HEK293 (cell line): ENCODE measurements around the gene OR10P1.

Source experiments
- CTCF ChIA-PET: fragments of 350-600 bp; formaldehyde crosslinking; extraction: SDS; loops from one replicate; lab custom pipeline; 2021; ENCODE audit warnings: antibody characterized with exemption; lab: Yijun Ruan, JAX
- POLR2A ChIA-PET: fragments of 300-600 bp; formaldehyde crosslinking; extraction: SDS; loops from one replicate; lab custom pipeline; 2020; ENCODE audit warnings: antibody characterized with exemption, inconsistent platforms; lab: Yijun Ruan, JAX
- H3K27ac ChIP-seq: fragments of 200-500 bp; sonication (Bioruptor generic); 2 replicates; pipeline ENCODE4 v1.5.1; 2014; ENCODE audit warnings: low read depth, low read length, control low read depth, inconsistent platforms; ENCODE audit errors: extremely low read depth
- H3K36me3 ChIP-seq, 2 experiments: fragments of 200-500 bp in 1 of 2; sonication (Bioruptor generic) in 1 of 2; 1 replicate in 1 of 2; 2 replicates in 1 of 2; pipeline ENCODE4 v1.5.1; 2014 to 2017; ENCODE audit warnings: inconsistent platforms in 2 of 2, low read length in 2 of 2; ENCODE audit not compliant: control insufficient read depth in 2 of 2, insufficient read depth in 1 of 2
- H3K4me1 ChIP-seq: fragments of 200-500 bp; sonication (Bioruptor generic); 2 replicates; pipeline ENCODE4 v1.5.1; 2014; ENCODE audit warnings: mild to moderate bottlenecking, low read length, inconsistent platforms; ENCODE audit not compliant: control insufficient read depth, insufficient read depth
- H3K4me3 ChIP-seq: 2 replicates; pipeline ENCODE4 v1.5.1; 2011; ENCODE audit warnings: low read depth, mild to moderate bottlenecking, control low read depth, low read length, moderate library complexity
- H3K9me3 ChIP-seq: fragments of 200-500 bp; sonication (Bioruptor generic); 2 replicates; pipeline ENCODE4 v1.5.1; 2014; ENCODE audit warnings: low read depth, low read length, inconsistent platforms; ENCODE audit not compliant: control insufficient read depth, insufficient read depth
- BCL11A ChIP-seq: fragments of 450-650 bp; formaldehyde crosslinking; IDR thresholded peaks from 2 replicates; pipeline ENCODE4 v1.5.1; 2016; ENCODE audit warnings: low read depth, missing biosample characterization, missing genetic modification characterization
- EGR2 ChIP-seq: fragments of 450-650 bp; formaldehyde crosslinking; IDR thresholded peaks from 2 replicates; pipeline ENCODE4 v1.5.1; 2016; ENCODE audit warnings: low read depth, missing biosample characterization, missing genetic modification characterization
- REST ChIP-seq: fragments of 450-650 bp; formaldehyde crosslinking; IDR thresholded peaks from 2 replicates; pipeline ENCODE4 v1.5.1; 2016; ENCODE audit warnings: missing biosample characterization, missing genetic modification characterization
- SCRT2 ChIP-seq: fragments of 450-650 bp; formaldehyde crosslinking; IDR thresholded peaks from 2 replicates; pipeline ENCODE4 v1.5.1; 2016; ENCODE audit warnings: missing biosample characterization, missing genetic modification characterization
- ZBTB48 ChIP-seq: fragments of 450-650 bp; formaldehyde crosslinking; IDR thresholded peaks from 2 replicates; pipeline ENCODE4 v1.5.1; 2016; ENCODE audit warnings: missing biosample characterization, missing genetic modification characterization
- ZFHX2 ChIP-seq: fragments of 450-650 bp; formaldehyde crosslinking; conservative IDR thresholded peaks from 2 replicates; pipeline ENCODE4 v1.5.1; 2016; ENCODE audit warnings: missing biosample characterization, missing genetic modification characterization
- ZNF121 ChIP-seq: fragments of 450-650 bp; formaldehyde crosslinking; IDR thresholded peaks from 2 replicates; pipeline ENCODE4 v1.5.1; 2016; ENCODE audit warnings: missing biosample characterization, missing genetic modification characterization
- ZNF140 ChIP-seq: fragments of 450-650 bp; formaldehyde crosslinking; IDR thresholded peaks from 2 replicates; pipeline ENCODE4 v1.5.1; 2016; ENCODE audit warnings: missing biosample characterization, missing genetic modification characterization
- ZNF221 ChIP-seq: fragments of 450-650 bp; formaldehyde crosslinking; IDR thresholded peaks from 2 replicates; pipeline ENCODE4 v1.5.1; 2017; ENCODE audit warnings: missing biosample characterization, missing genetic modification characterization, borderline replicate concordance
- ZNF274 ChIP-seq, 2 experiments: fragments of 200-500 bp in 1 of 2; fragments of 450-650 bp in 1 of 2; sonication (Bioruptor generic) in 1 of 2; formaldehyde crosslinking in 1 of 2; IDR thresholded peaks; 2 replicates each; pipeline versions ENCODE4 v1.5.1 to v1.6.1; 2014 to 2016; ENCODE audit warnings: borderline replicate concordance in 1 of 2, inconsistent platforms in 1 of 2, low read length in 1 of 2, missing biosample characterization in 1 of 2, missing genetic modification characterization in 1 of 2
- ZNF362 ChIP-seq: fragments of 450-650 bp; formaldehyde crosslinking; IDR thresholded peaks from 2 replicates; pipeline ENCODE4 v1.5.1; 2016; ENCODE audit warnings: missing biosample characterization, missing genetic modification characterization
- ZNF473 ChIP-seq: fragments of 450-650 bp; formaldehyde crosslinking; IDR thresholded peaks from 2 replicates; pipeline ENCODE4 v1.5.1; 2017; ENCODE audit warnings: missing biosample characterization, missing genetic modification characterization
- ZNF529 ChIP-seq: fragments of 450-650 bp; formaldehyde crosslinking; IDR thresholded peaks from 2 replicates; pipeline ENCODE4 v1.5.1; 2017; ENCODE audit warnings: missing genetic modification characterization, missing biosample characterization; ENCODE audit not compliant: insufficient replicate concordance
- ZNF561 ChIP-seq: fragments of 450-650 bp; IDR thresholded peaks from 2 replicates; pipeline ENCODE4 v1.5.1; 2018; ENCODE audit warnings: missing biosample characterization, missing genetic modification characterization, borderline replicate concordance
- ZNF610 ChIP-seq: fragments of 450-650 bp; formaldehyde crosslinking; IDR thresholded peaks from 2 replicates; pipeline ENCODE4 v1.5.1; 2016; ENCODE audit warnings: missing biosample characterization, missing genetic modification characterization, borderline replicate concordance
- TF ChIP-seq, protein P1 (sequence below): fragments of 450-650 bp; formaldehyde crosslinking; IDR thresholded peaks from 2 replicates; pipeline ENCODE4 v1.5.1; 2016; ENCODE audit warnings: missing biosample characterization, missing genetic modification characterization

Gene OR10P1

GRCh38 chr12:55681142-55682077 lies 44.7 kb downstream of the OR10P1 start (continued):
- TF ChIP-seq ZNF274 (IDR thresholded peaks at IDR 0.05; ENCODE audit: low read length) (no peak), ZNF274 (tag by site-specific recombination; IDR thresholded peaks at IDR 0.05; ENCODE audit: borderline replicate concordance) (no peak), ZNF561 (tag by site-specific recombination) (no peak), REST (no peak)

DNA sequence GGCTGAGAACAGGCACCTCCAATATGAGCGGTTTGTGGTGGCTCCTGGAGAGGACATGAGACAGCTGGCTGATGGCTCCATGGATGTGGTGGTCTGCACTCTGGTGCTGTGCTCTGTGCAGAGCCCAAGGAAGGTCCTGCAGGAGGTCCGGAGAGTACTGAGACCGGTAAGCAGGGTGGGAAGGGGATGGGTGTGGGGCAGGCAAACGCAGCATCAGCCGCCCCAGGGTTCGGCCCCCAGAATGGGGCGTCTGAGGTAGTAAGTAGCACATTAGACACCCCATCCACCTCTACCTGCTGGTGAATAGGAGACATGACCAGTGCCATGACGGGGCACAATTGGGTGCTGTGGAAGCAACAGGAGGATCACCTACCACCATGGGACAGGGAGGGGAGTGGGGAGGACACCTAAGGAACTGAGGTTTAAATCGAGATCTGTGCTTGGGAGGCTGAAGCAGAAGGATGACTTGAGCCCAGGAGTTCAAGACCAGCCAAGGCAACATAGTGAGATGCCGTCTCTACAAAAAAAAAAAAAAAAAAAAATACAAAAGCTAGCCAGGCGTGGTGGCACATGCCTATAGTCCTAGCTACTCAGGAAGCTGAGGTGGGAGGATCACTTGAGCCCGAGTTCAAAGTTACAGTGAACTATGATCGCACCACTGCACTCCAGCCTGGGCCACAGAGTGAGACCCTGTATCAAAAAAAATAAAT lies 45.5 kb downstream of the OR10P1 start:
- CTCF ChIA-PET: interaction anchor here (0.6 to 1.7 kb wide), 21 partner anchors 8 to 501 kb away, joined by 3 to 17 read pairs (median 4); partner anchors contain the start of genes BLOC1S1 and RDH5
- Histone ChIP-seq H3K36me3 (peaks cover 0 to 3% of the 10 kb centered on the region in 2 experiments; a peak in 1 of 3 replicates), H3K4me3 (peak overlapping the region; percentile 25), H3K27ac (no peak overlapping the region), H3K9me3 (no peaks in the 10 kb centered on the region), H3K4me1 (no peaks in the 10 kb centered on the region)
- TF ChIP-seq ZNF221: no peak
- no peak for TF ChIP-seq BCL11A (tag by site-specific recombination)
- 0 out of 2 replicates have a peak, but pooled peaks have one; percentile 27 for TF ChIP-seq ZNF121 (tag by site-specific recombination)
- TF ChIP-seq SCRT2: peak; percentile 61
- TF ChIP-seq ZNF362: peak; percentile 52; the same call in 1 of the 2 replicates
- POLR2A ChIA-PET: interaction anchor here (0.7 to 2.1 kb wide), 6 partner anchors 19 to 147 kb away, joined by 3 to 12 read pairs (median 3); partner anchors contain the start of genes BLOC1S1, DNAJC14 and ITGA7

DNA sequence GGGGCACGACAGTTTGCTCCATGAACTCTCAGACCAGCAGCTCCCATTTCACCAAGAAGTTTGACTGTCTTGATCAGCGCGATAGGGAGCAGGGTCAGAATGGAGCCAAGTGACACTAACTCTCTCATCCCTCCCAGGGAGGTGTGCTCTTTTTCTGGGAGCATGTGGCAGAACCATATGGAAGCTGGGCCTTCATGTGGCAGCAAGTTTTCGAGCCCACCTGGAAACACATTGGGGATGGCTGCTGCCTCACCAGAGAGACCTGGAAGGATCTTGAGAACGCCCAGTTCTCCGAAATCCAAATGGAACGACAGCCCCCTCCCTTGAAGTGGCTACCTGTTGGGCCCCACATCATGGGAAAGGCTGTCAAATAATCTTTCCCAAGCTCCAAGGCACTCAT lies 47.0 kb downstream of the OR10P1 start:
- peaks cover 0 to 3% of the 10 kb centered on the region in 2 experiments; a peak in 1 of 3 replicates for H3K36me3 ChIP-seq
- CTCF ChIA-PET: interaction anchor here (0.6 to 1.8 kb wide), 5 partner anchors 10 to 28 kb away, joined by 3 to 7 read pairs (median 3); no protein-coding TSS in a partner anchor
- H3K9me3 ChIP-seq: no peaks in the 10 kb centered on the region
- no peak overlapping the region for H3K4me3 ChIP-seq
- POLR2A ChIA-PET: no interaction called here
- TF ChIP-seq SCRT2 (0 out of 2 replicates have a peak, but pooled peaks have one; percentile 26), ZBTB48 (no peak)
- no peak overlapping the region for H3K27ac ChIP-seq
- H3K4me1 ChIP-seq: no peaks in the 10 kb centered on the region

DNA sequence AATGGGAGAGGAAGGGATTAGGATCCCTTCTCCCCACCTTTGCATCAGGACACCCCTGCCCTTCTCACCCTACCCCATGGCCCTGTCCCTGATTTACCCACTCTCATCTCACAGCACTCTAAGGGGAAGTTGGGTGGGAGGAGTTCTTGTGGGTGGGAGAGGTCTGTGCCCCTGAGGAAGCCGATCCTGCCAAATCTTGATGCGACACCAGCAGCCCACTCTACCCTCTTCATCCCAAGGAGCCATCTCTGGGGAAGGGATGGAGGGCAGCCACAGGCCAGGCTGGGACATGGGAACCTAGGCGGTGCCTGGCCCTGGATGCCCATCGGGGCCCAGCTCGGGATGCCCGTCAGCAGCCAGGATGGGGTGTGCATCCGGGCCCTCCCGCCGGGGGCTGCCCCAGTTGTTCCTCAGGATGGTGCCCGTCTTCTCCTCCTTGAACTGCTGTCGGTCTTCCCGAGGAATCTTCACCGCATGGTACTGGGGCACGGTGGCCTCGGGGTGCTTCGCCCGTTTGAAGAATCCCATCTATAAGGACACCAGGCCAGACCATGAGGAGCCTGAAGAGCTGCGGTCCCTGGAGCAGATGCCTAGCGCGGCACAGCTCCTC lies 48.2 kb downstream of the OR10P1 start:
- H3K4me3 ChIP-seq: no peak overlapping the region
- ChIA-PET POLR2A (no interaction called here), CTCF (no interaction called here)
- H3K27ac ChIP-seq: no peak overlapping the region
- H3K9me3 ChIP-seq: no peaks in the 10 kb centered on the region
- peaks cover 0 to 3% of the 10 kb centered on the region in 2 experiments; a peak in 1 of 3 replicates for H3K36me3 ChIP-seq
- H3K4me1 ChIP-seq: no peaks in the 10 kb centered on the region
- TF ChIP-seq EGR2 (tag by site-specific recombination) (peak; percentile 31; the same call in 1 of the 2 replicates), ZNF473 (tag by site-specific recombination) (no peak), ZNF140 (tag by site-specific recombination) (no peak), ZNF529 (tag by site-specific recombination) (no peak), ZFHX2 (tag by site-specific recombination) (0 out of 2 replicates have a peak, but pooled peaks have one; percentile 10), ZNF610 (tag by site-specific recombination) (no peak)
- TF ChIP-seq, protein P1, sequence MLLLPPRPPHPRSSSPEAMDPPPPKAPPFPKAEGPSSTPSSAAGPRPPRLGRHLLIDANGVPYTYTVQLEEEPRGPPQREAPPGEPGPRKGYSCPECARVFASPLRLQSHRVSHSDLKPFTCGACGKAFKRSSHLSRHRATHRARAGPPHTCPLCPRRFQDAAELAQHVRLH (tag by site-specific recombination): no peak
